Panc1 (cell line): ENCODE data around the gene ETFDH. TPM values are rescaled to one million over a fixed set of nuclear protein-coding genes. Genes with fewer than 3 reads are reported as not detected.

Source experiments
- ATAC-seq: fragments of 200-7000 bp; cut with Tn5 transposase; 2 replicates; pipeline ENCODE4 v1.9.1; 2020; ENCODE audit warnings: mild to moderate bottlenecking, moderate library complexity
- BruUV-seq: library from RNA; stranded (reverse); fragments of 400-500 nt; replicated peaks from 2 replicates; lab custom pipeline; 2021; lab: Mats Ljungman, UMichigan
- CTCF ChIA-PET: fragments of 300-600 bp; sonication (Branson Sonifier 250); formaldehyde crosslinking; loops from one replicate; lab custom pipeline; 2022; ENCODE audit warnings: antibody characterized with exemption; lab: Charles Lee
- POLR2A ChIA-PET: fragments of 300-600 bp; sonication (Branson Sonifier 250); formaldehyde crosslinking; loops from one replicate; lab custom pipeline; 2022; ENCODE audit warnings: antibody characterized with exemption; lab: Charles Lee
- DNase-seq: peaks from one replicate; pipeline ENCODE4 v3.0.0-alpha.2; 2010; ENCODE audit warnings: low read depth, low spot score
- H3K27ac ChIP-seq: 2 replicates; pipeline ENCODE4 v1.5.1; 2011; ENCODE audit warnings: mild to moderate bottlenecking, low read length, inconsistent platforms
- H3K27me3 ChIP-seq: fragments of 200-500 bp; sonication (Bioruptor generic); 2 replicates; pipeline ENCODE4 v1.6.0; 2014; ENCODE audit warnings: low read length, inconsistent platforms; ENCODE audit not compliant: control insufficient read depth, insufficient read depth
- H3K36me3 ChIP-seq: fragments of 200-500 bp; sonication (Bioruptor generic); 2 replicates; pipeline ENCODE4 v1.5.1; 2014; ENCODE audit warnings: inconsistent platforms, mild to moderate bottlenecking, low read length, moderate library complexity; ENCODE audit not compliant: control insufficient read depth, insufficient read depth
- H3K4me1 ChIP-seq: 2 replicates; pipeline ENCODE4 v1.5.1; 2011; ENCODE audit warnings: inconsistent platforms, mild to moderate bottlenecking, low read length, moderate library complexity; ENCODE audit not compliant: control insufficient read depth, insufficient read depth
- H3K4me3 ChIP-seq, 2 experiments: 2 replicates each; pipeline ENCODE4 v1.5.1; 2011 to 2012; ENCODE audit warnings: low read depth in 2 of 2, low read length in 2 of 2, mild to moderate bottlenecking in 2 of 2, inconsistent platforms in 1 of 2, moderate library complexity in 1 of 2
- H3K9me3 ChIP-seq: fragments of 200-500 bp; sonication (Bioruptor generic); 2 replicates; pipeline ENCODE4 v1.5.1; 2014; ENCODE audit warnings: low read depth, mild to moderate bottlenecking, inconsistent platforms, low read length, moderate library complexity; ENCODE audit not compliant: control insufficient read depth, insufficient read depth
- CTCF ChIP-seq: fragments of 450-650 bp; IDR thresholded peaks from 2 replicates; pipeline ENCODE4 v1.5.1; 2017; ENCODE audit warnings: mild to moderate bottlenecking
- POLR2AphosphoS5 ChIP-seq: IDR thresholded peaks from 2 replicates; pipeline ENCODE4 v1.6.1; 2012; ENCODE audit warnings: mild to moderate bottlenecking, low read depth, low read length, moderate library complexity
- SIN3A ChIP-seq: IDR thresholded peaks from 2 replicates; pipeline ENCODE4 v1.6.1; 2012; ENCODE audit warnings: low read depth, mild to moderate bottlenecking, low read length, moderate library complexity, borderline replicate concordance; ENCODE audit not compliant: insufficient read depth
- TCF7L2 ChIP-seq: IDR thresholded peaks from 2 replicates; pipeline ENCODE4 v1.6.1; 2011; ENCODE audit warnings: mild to moderate bottlenecking, low read depth, low read length, inconsistent platforms
- in situ Hi-C: cut with HindIII; loops from 2 replicates; pipeline ENCODE4 v1.10.0; 2016; ENCODE audit warnings: low sequenced_read_pairs, low pct_unique_long_range_greater_than_20kb
- intact Hi-C: fragments of 100-400 bp; cut with micrococcal nuclease; formaldehyde crosslinking; loops from one replicate; pipeline ENCODE4 v1.10.0; 2022; ENCODE audit not compliant: unreplicated experiment
- total RNA-seq: library from RNA; stranded (reverse); gene quantifications from one replicate; pipeline ENCODE4 v1.2.1, GENCODE V29; 2021; ENCODE audit not compliant: unreplicated experiment
- TF ChIP-seq, protein P1 (sequence below), 2 experiments: IDR thresholded peaks; 2 replicates each; pipeline ENCODE4 v1.6.1; 2011 to 2012; ENCODE audit warnings: low read depth in 2 of 2, control low read depth in 1 of 2, low read length in 1 of 2, mild to moderate bottlenecking in 1 of 2, moderate library complexity in 1 of 2; ENCODE audit not compliant: insufficient read depth in 1 of 2

The ETFDH gene
- total RNA-seq, 1 experiment from 2014 or later: 23.7 TPM

DNA sequence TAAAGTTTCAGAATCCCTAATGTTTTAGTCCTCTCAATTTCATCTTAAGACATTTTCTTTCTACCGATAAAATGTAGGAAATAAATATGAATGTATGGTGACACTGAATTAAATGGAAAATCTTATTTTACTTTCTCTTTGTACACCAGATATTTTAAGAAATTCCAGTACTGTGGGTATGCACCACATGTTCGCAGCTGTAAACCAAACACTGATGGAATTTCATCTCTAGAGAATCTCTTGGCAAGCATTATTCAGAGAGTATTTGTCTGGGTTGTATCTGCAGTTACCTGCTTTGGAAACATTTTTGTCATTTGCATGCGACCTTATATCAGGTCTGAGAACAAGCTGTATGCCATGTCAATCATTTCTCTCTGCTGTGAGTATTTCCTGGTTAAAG lies 27.3 kb upstream of the ETFDH start:
- no peak for TF ChIP-seq CTCF
- TF ChIP-seq, protein P1, sequence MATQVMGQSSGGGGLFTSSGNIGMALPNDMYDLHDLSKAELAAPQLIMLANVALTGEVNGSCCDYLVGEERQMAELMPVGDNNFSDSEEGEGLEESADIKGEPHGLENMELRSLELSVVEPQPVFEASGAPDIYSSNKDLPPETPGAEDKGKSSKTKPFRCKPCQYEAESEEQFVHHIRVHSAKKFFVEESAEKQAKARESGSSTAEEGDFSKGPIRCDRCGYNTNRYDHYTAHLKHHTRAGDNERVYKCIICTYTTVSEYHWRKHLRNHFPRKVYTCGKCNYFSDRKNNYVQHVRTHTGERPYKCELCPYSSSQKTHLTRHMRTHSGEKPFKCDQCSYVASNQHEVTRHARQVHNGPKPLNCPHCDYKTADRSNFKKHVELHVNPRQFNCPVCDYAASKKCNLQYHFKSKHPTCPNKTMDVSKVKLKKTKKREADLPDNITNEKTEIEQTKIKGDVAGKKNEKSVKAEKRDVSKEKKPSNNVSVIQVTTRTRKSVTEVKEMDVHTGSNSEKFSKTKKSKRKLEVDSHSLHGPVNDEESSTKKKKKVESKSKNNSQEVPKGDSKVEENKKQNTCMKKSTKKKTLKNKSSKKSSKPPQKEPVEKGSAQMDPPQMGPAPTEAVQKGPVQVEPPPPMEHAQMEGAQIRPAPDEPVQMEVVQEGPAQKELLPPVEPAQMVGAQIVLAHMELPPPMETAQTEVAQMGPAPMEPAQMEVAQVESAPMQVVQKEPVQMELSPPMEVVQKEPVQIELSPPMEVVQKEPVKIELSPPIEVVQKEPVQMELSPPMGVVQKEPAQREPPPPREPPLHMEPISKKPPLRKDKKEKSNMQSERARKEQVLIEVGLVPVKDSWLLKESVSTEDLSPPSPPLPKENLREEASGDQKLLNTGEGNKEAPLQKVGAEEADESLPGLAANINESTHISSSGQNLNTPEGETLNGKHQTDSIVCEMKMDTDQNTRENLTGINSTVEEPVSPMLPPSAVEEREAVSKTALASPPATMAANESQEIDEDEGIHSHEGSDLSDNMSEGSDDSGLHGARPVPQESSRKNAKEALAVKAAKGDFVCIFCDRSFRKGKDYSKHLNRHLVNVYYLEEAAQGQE (IDR thresholded peaks at IDR 0.05; ENCODE audit: insufficient read depth in 1 of 2, low read depth in 2 of 2, low read length in 1 of 2): no peak
- TF ChIP-seq POLR2AphosphoS5: no peak
- no peak for TF ChIP-seq SIN3A
- no peak for TF ChIP-seq TCF7L2
- BruUV-seq: no TSS peak
- ATAC-seq (no peak), DNase-seq (no peak)
- H3K9me3 ChIP-seq: no peaks in the 10 kb centered on the region
- H3K4me3 ChIP-seq: no peak overlapping the region
- CTCF ChIA-PET: no interaction called here
- no peak overlapping the region for H3K27ac ChIP-seq
- in situ Hi-C loops: no loop called here
- no peaks in the 10 kb centered on the region for H3K4me1 ChIP-seq
- no peaks in the 10 kb centered on the region for H3K36me3 ChIP-seq
- no peaks in the 10 kb centered on the region; the same call in 1 of the 2 replicates for H3K27me3 ChIP-seq
- intact Hi-C loops: no loop called here
- POLR2A ChIA-PET: no interaction called here

GRCh38 chr4:158649111-158649680 lies 22.9 kb upstream of the ETFDH start:
- Histone ChIP-seq H3K4me1 (no peaks in the 10 kb centered on the region), H3K27ac (no peak overlapping the region), H3K27me3 (no peaks in the 10 kb centered on the region; the same call in none of the 2 replicates), H3K36me3 (no peaks in the 10 kb centered on the region), H3K9me3 (no peaks in the 10 kb centered on the region), H3K4me3 (no peak overlapping the region)
- in situ Hi-C loops (no loop called here), intact Hi-C loops (no loop called here)
- ChIA-PET CTCF (no interaction called here), POLR2A (no interaction called here)
- no peak for TF ChIP-seq CTCF
- no peak for TF ChIP-seq SIN3A
- no peak for TF ChIP-seq POLR2AphosphoS5
- TF ChIP-seq TCF7L2: no peak
- TF ChIP-seq, protein P1 (IDR thresholded peaks at IDR 0.05; ENCODE audit: insufficient read depth in 1 of 2, low read depth in 2 of 2, low read length in 1 of 2): no peak
- BruUV-seq: no TSS peak
- ATAC-seq: no peak
- DNase-seq: no peak
